GM21737 (cell line): ENCODE measurements around the gene KCTD2.

ENCODE experiments used
- ATAC-seq: cut with Tn5 transposase; IDR thresholded peaks from one replicate; pipeline ENCODE4 v1.9.1; 2021; ENCODE audit warnings: mild to moderate bottlenecking, moderate library complexity; ENCODE audit not compliant: unreplicated experiment

KCTD2 gene

GRCh38 chr17:75094871-75095399 is 47.9 kb downstream of the KCTD2 start:
- ATAC-seq: no peak

- no peak for ATAC-seq
Observed at GRCh38 chr17:75096082-75096625, 49.1 kb downstream of the KCTD2 start.

- ATAC-seq: no peak
Observed at GRCh38 chr17:75097865-75098264, 50.8 kb downstream of the KCTD2 start.

GRCh38 chr17:75098861-75099260 is 51.8 kb downstream of the KCTD2 start:
- ATAC-seq: no peak

- ATAC-seq: no peak
Observed at GRCh38 chr17:75099881-75100595, 53.0 kb downstream of the KCTD2 start.

GRCh38 chr17:75102385-75102821 is 55.4 kb downstream of the KCTD2 start:
- ATAC-seq: no peak

- no peak for ATAC-seq
Observed at GRCh38 chr17:75103601-75104554, 56.9 kb downstream of the KCTD2 start.

- no peak for ATAC-seq
Observed at GRCh38 chr17:75105126-75106080, 58.4 kb downstream of the KCTD2 start.

GRCh38 chr17:75108193-75108592 is 61.2 kb downstream of the KCTD2 start:
- no peak for ATAC-seq

GRCh38 chr17:75109046-75109406 is 62.0 kb downstream of the KCTD2 start:
- no peak for ATAC-seq

GRCh38 chr17:75109407-75110233 is 62.6 kb downstream of the KCTD2 start, which contains the start of gene ARMC7:
Gene ARMC7, plus strand, starts transcription at chr17:75109969. Its CDS starts 320 bp downstream, at chr17:75110289.
- peak; percentile 53 for ATAC-seq

- ATAC-seq: no peak
Observed at GRCh38 chr17:75110234-75110937, 63.4 kb downstream of the KCTD2 start.

GRCh38 chr17:75111777-75112335 is 64.8 kb downstream of the KCTD2 start:
- ATAC-seq: no peak

GRCh38 chr17:75113798-75114551 is 67.0 kb downstream of the KCTD2 start:
- ATAC-seq: no peak

- ATAC-seq: no peak
Observed at GRCh38 chr17:75114552-75115314, 67.7 kb downstream of the KCTD2 start.
